Erythroblast (primary cell): Measurements from ENCODE around the gene WNT11.

Experiments used
- GATA1 ChIP-seq: IDR thresholded peaks from 2 replicates; pipeline ENCODE4 v1.6.1; 2011; ENCODE audit warnings: low read depth, mild to moderate bottlenecking, control low read depth, low read length, moderate library complexity
- POLR2A ChIP-seq: IDR thresholded peaks from 2 replicates; pipeline ENCODE4 v1.6.1; 2011; ENCODE audit warnings: mild to moderate bottlenecking, low read length

- TF ChIP-seq POLR2A (no peak), GATA1 (no peak)
Measured at GRCh38 chr11:76243957-76244285, 37.6 kb upstream of the WNT11 start.
